Esophagus mucosa (tissue), 1 donor: ENCODE measurements around the gene NCK2. TPM values are rescaled to one million over a fixed set of nuclear protein-coding genes. Genes with fewer than 3 reads are reported as not detected.
A peak's percentile ranks its signal among the peaks of the same experiment; 100 is the strongest.
"Not testable (repeated sequence)": the region's sequence is repeated elsewhere in the genome, so short reads cannot be mapped to it uniquely, and the experiment has no call there.

Experiments
- ATAC-seq: fragments of 200-7000 bp; cut with Tn5 transposase; one replicate; pipeline ENCODE4 v1.9.1; 2020
- total RNA-seq: library from RNA; stranded (reverse); gene quantifications from one replicate; pipeline ENCODE4 v1.2.4, GENCODE V29; 2023
- donor health status: DM: yes; HTN: yes; CAD: no.

Gene NCK2
- total RNA-seq, 1 donor from 2014 or later: 68.6 TPM

DNA sequence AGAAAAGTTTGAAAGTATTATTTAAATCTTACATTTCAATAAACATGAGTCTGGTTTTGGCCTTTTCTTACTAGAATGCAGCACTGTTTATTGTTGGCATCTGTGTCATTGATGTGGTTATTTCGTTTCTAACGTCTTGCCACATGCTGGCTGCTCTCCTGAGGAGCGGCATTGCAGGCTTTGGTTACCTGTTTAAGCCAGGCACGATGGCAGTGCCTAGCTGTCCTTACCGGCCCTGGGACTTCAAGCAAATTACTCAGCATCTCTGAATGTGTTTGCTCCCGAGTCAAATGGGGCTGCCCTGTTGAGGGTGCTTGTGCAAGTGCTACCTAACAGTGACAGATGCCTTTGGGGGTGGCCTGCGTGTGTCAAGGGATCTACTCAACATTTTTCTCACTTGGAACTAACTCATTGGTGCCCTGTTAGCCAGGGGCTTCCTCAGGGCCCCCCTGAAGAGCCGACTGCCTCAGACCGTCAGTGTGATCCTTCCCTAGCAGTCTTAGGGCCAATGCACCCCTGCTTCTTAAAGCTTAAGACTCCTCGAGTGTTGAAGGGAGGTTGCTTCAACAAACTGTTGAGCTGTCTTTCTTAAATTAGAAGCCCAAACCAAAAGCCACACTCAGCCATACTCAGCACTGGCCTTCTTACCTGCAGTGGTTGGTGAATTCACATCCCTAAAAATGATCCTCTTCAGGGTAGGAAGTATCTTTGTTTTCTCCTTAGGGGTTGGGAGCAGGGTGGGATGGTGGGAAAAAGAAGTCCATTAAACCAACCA lies 151.5 kb downstream of the NCK2 start:
- ATAC-seq: peak; percentile 10

DNA sequence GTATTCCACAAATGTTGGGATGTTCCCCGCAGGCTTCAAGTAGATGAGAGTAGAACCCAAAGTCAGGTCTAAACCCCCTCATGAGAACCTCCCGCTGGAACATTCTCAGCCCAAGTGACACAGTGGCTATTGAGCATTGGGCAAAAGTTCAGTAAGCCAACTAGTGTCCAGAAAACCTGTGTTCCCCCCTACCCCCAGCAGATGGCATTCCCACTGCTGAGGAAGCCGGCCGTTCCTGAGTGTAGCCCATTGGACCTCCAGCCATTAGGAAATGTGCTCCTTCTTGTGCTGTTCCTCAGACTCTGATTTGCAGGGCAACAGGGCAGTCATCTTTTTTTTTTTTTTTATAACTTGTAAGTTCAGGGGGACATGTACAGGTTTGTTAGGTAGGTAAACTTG lies 152.1 kb downstream of the NCK2 start:
- ATAC-seq: no peak

- not testable (repeated sequence) for ATAC-seq
Measured at GRCh38 chr2:105897694-105898093, 153.0 kb downstream of the NCK2 start.

DNA sequence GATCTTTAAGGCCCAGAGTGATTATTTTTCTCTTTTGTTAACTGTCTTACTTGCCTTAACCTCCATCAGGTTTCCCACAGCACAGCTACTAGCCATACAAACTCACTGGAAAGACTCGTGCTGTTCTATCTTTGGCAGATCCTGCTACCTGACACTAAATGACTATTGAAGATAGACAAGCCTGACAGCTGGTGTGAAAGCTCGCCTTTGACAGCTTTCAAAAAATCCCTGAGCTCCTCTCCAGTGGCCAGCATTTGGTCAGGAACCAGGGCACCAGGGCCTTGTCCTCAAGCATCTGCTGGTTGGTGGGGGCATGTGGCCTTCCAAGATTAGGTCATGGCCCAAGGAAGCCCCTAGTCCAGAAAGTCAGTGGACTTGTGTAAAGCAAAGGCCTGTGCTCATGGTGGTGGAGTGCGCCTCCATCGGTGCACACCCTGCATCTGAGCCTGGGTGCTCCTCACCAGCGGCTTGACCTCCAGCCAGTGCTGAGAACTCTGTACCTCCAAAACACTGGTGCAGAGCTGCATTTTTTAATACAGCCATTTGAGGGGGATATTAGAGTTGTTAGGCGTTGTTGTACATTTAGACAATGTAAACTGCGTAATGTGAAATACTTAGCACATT lies 158.5 kb downstream of the NCK2 start:
- no peak for ATAC-seq

DNA sequence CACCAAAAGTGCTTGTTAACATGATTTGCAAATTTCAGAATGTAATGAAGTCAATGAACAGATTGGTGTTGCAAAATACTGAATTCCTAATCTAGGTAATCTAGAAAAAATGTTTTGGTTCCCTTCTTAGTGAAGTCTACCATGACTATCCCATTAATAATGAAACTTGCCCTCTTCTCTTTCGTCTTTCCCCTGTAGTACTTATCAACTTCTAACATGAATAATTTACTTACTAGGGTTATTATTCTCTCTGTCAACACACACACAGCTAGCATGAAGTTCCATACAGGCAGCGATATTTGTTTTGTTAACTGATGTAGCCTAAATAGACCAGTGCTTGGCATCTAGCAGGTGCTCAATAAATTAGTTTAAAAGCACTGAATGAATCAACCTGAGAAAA lies 160.2 kb downstream of the NCK2 start:
- ATAC-seq: no peak

- no peak for ATAC-seq
Measured at GRCh38 chr2:105906481-105906880, 161.8 kb downstream of the NCK2 start.

GRCh38 chr2:105907184-105907583 lies 162.5 kb downstream of the NCK2 start:
- no peak for ATAC-seq

DNA sequence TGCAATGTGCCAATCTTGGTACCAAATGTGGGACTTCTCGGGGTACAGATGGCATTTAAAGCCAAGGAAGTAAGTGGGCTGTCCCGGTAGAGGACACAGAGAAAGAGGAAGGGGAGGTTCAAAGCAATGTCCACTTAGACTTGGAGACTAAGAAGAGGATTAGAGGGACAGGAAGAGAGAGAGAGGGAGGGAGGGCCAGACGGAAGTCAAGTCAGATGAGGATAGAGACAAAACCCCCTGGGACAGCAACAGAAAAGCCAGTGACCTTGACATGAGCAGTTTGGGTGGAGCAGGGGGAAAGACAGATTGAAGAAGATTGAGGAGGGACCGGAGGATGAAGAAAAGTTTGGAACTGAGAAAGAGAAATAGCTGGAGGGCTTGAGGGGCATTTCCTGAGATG lies 164.5 kb downstream of the NCK2 start:
- no peak for ATAC-seq

- ATAC-seq: peak; percentile 70
Measured at GRCh38 chr2:105910497-105911238, 166.0 kb downstream of the NCK2 start.

DNA sequence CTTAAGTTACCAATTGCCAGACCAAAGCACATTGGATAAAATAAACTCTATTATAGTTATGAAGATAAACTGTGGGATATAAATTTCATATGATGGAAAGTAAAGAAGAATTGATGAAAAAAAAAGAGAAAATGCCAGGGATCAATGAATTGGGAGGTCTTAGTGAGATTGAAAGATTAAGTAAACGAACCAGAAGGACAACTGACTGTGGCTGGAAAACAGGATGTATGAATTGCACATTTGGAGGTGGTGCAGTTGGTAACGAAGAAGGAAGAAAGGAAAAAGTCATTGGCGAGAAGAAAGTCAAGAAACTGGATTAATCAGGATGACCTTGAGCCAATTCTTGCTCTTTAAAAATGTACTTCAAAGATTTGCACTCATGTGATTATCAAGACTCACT lies 166.7 kb downstream of the NCK2 start:
- no peak for ATAC-seq

DNA sequence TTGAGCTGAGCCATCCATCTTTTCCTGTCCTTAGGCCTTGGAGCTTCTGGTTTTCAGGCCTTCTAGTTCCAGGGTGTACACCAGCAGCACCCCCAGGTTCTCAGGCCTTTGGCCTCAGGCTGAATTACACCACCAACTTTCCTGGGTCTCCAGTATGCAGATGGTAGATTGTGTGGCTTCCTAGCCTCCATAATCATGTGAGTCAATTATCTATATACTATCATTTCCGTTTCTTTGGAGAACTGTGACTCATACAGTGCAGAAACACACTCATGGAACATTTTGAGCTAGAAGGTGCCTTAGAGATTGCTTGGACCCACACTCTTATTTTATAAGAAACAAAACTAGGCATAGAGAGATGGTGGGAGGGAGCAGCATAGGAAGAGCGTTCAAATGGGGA lies 167.4 kb downstream of the NCK2 start:
- ATAC-seq: no peak

GRCh38 chr2:105915005-105915558 lies 170.4 kb downstream of the NCK2 start:
- ATAC-seq: no peak

GRCh38 chr2:105917226-105917625 lies 172.5 kb downstream of the NCK2 start:
- no peak for ATAC-seq

- ATAC-seq: no peak
Measured at GRCh38 chr2:105917688-105918087, 173.0 kb downstream of the NCK2 start.

GRCh38 chr2:105919191-105919811 lies 174.6 kb downstream of the NCK2 start:
- peak; percentile 82 for ATAC-seq

DNA sequence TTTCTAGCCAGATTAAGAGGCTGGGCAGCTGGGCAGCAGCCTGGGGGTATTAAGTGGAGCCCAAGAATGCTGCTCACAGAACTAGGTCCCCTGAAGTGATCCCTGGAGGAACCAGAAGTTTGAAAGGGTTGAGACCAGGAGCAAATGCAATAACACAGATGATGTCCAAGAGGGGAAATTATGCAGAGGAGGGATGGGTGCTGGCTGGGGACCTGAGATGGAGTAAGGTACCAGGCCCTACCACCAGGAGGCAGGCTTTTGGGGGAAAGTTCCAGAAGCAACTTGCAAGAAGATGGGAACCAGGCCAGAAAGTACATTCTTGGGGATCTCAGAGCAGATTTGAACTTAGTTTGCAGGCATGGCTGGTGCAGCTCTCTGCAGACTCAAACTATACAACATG lies 175.1 kb downstream of the NCK2 start:
- ATAC-seq: peak; percentile 42

GRCh38 chr2:105924271-105924670 lies 179.6 kb downstream of the NCK2 start:
- ATAC-seq: no peak

DNA sequence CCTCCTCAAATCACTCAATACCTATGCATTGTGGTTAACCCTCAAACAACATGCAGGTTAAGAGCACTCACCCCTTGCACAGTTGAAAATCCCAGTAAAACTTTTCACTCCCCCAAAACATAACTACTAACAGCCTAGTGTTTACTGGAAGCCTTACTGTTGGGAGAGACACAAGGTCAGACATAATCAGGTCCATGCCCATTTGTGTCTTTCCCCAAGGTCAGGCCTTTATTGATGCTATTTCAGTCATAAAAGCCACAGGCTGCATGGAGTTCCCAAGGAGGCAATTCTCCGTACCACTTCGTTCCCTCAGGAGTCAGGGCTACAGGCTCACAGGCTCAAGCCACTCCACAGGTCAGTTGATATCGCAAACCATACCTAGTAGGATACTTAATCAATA lies 180.2 kb downstream of the NCK2 start:
- ATAC-seq: no peak

DNA sequence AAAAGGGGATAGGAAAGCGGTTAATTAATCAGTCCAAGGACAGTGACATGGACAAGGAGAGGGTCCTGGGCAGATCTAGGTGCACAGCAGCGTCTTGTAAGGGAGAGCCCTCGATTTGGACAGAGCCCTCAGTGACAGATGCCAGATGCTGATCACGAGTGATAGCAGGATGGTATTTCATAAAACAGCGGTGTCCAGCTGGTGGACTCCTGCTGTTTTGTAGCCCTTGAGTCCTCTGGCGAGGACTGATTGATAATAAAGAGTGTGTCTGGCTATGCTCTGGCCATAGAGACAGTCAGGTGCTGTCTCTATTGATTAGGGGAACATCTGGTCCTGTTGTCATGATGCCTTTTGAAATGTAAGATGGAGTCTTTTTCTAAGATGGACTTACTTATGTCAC lies 180.7 kb downstream of the NCK2 start:
- ATAC-seq: no peak

- no peak for ATAC-seq
Measured at GRCh38 chr2:105926960-105927678, 182.4 kb downstream of the NCK2 start.

- ATAC-seq: no peak
Measured at GRCh38 chr2:105928086-105928485, 183.4 kb downstream of the NCK2 start.

- ATAC-seq: no peak
Measured at GRCh38 chr2:105928563-105928962, 183.9 kb downstream of the NCK2 start.
